Measurements from ENCODE around the gene RFX8. TPM values are rescaled to one million over a fixed set of nuclear protein-coding genes. Genes with fewer than 3 reads are reported as not detected.

RFX8 gene
- total RNA-seq, 1 experiment from 2014 or later, result not detected

- no peaks in the 10 kb centered on the region for H3K27me3 Mint-ChIP-seq (ENCODE audit: insufficient read depth, unreplicated experiment)
- no peak overlapping the region for H3K4me3 Mint-ChIP-seq (ENCODE audit: unreplicated experiment)
- DNase-seq, result no peak
- peaks cover 22% of the 10 kb centered on the region for H3K4me1 Mint-ChIP-seq (ENCODE audit: low read depth, unreplicated experiment)
- ChIA-PET CTCF (no interaction called here), POLR2A (no interaction called here)
- no TSS peak for BruUV-seq (replicated peaks)
- H3K9me3 Mint-ChIP-seq (ENCODE audit: unreplicated experiment), result peaks cover 15% of the 10 kb centered on the region
- no peak overlapping the region for H3K4me3 ChIP-seq (ENCODE audit: low read depth, low read length)
- H3K27me3 ChIP-seq (replicated peaks; ENCODE audit: control insufficient read depth, insufficient read depth, low read length), result no peaks in the 10 kb centered on the region
- H3K36me3 Mint-ChIP-seq (ENCODE audit: insufficient read depth, unreplicated experiment), result no peaks in the 10 kb centered on the region
- TF ChIP-seq, protein P1, sequence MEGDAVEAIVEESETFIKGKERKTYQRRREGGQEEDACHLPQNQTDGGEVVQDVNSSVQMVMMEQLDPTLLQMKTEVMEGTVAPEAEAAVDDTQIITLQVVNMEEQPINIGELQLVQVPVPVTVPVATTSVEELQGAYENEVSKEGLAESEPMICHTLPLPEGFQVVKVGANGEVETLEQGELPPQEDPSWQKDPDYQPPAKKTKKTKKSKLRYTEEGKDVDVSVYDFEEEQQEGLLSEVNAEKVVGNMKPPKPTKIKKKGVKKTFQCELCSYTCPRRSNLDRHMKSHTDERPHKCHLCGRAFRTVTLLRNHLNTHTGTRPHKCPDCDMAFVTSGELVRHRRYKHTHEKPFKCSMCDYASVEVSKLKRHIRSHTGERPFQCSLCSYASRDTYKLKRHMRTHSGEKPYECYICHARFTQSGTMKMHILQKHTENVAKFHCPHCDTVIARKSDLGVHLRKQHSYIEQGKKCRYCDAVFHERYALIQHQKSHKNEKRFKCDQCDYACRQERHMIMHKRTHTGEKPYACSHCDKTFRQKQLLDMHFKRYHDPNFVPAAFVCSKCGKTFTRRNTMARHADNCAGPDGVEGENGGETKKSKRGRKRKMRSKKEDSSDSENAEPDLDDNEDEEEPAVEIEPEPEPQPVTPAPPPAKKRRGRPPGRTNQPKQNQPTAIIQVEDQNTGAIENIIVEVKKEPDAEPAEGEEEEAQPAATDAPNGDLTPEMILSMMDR (IDR thresholded peaks at IDR 0.05; ENCODE audit: insufficient read depth in 1 of 2, low read depth in 1 of 2, low read length in 1 of 2, severe bottlenecking in 1 of 2, unreplicated experiment in 1 of 2), result no peak
- no peaks in the 10 kb centered on the region for H3K36me3 ChIP-seq (ENCODE audit: control insufficient read depth, insufficient read depth, low read length)
- no peaks in the 10 kb centered on the region for H3K9me3 ChIP-seq
- intact Hi-C loops (cut with micrococcal nuclease; ENCODE audit: unreplicated experiment), result no loop called here
- peak overlapping the region; percentile 7 for H3K27ac Mint-ChIP-seq (ENCODE audit: unreplicated experiment)
- H3K4me1 ChIP-seq, result peaks cover 19% of the 10 kb centered on the region; the same call in 1 of the 2 replicates
Observed at GRCh38 chr2:101396316-101396717, 78.6 kb downstream of the RFX8 start.

GRCh38 chr2:101395545-101396315, 79.2 kb downstream of the RFX8 start:
- peak overlapping the region; percentile 7 for H3K27ac Mint-ChIP-seq (ENCODE audit: unreplicated experiment)
- H3K36me3 Mint-ChIP-seq (ENCODE audit: insufficient read depth, unreplicated experiment), result no peaks in the 10 kb centered on the region
- Histone ChIP-seq H3K27me3 (replicated peaks; ENCODE audit: control insufficient read depth, insufficient read depth, low read length) (no peaks in the 10 kb centered on the region), H3K36me3 (ENCODE audit: control insufficient read depth, insufficient read depth, low read length) (no peaks in the 10 kb centered on the region), H3K4me3 (ENCODE audit: low read depth, low read length) (no peak overlapping the region), H3K4me1 (peaks cover 19% of the 10 kb centered on the region; the same call in 1 of the 2 replicates), H3K9me3 (no peaks in the 10 kb centered on the region)
- BruUV-seq (replicated peaks), result no TSS peak
- H3K4me3 Mint-ChIP-seq (ENCODE audit: unreplicated experiment), result no peak overlapping the region
- peaks cover 15% of the 10 kb centered on the region for H3K9me3 Mint-ChIP-seq (ENCODE audit: unreplicated experiment)
- H3K27me3 Mint-ChIP-seq (ENCODE audit: insufficient read depth, unreplicated experiment), result no peaks in the 10 kb centered on the region
- TF ChIP-seq, protein P1 (IDR thresholded peaks at IDR 0.05; ENCODE audit: insufficient read depth in 1 of 2, low read depth in 1 of 2, low read length in 1 of 2, severe bottlenecking in 1 of 2, unreplicated experiment in 1 of 2), result no peak
- ChIA-PET CTCF (no interaction called here), POLR2A (no interaction called here)
- intact Hi-C loops (cut with micrococcal nuclease; ENCODE audit: unreplicated experiment), result no loop called here
- peaks cover 20% of the 10 kb centered on the region for H3K4me1 Mint-ChIP-seq (ENCODE audit: low read depth, unreplicated experiment)
- DNase-seq, result no peak

GRCh38 chr2:101388232-101388631, 86.7 kb downstream of the RFX8 start:
- ChIA-PET CTCF (interaction anchor here (0.7 to 3.9 kb wide), 9 partner anchors 10 to 495 kb away, joined by 3 to 49 read pairs (median 4); no protein-coding TSS in a partner anchor), POLR2A (interaction anchor here (0.9 to 1.6 kb wide), 2 partner anchors 39 to 50 kb away, joined by 7 to 10 read pairs; no protein-coding TSS in a partner anchor)
- H3K4me1 ChIP-seq, result peaks cover 13% of the 10 kb centered on the region
- Mint-ChIP-seq H3K4me3 (ENCODE audit: unreplicated experiment) (peak overlapping the region; percentile 85), H3K4me1 (ENCODE audit: low read depth, unreplicated experiment) (peaks cover 12% of the 10 kb centered on the region), H3K36me3 (ENCODE audit: insufficient read depth, unreplicated experiment) (peaks cover 24% of the 10 kb centered on the region), H3K27me3 (ENCODE audit: insufficient read depth, unreplicated experiment) (no peaks in the 10 kb centered on the region), H3K27ac (ENCODE audit: unreplicated experiment) (no peak overlapping the region), H3K9me3 (ENCODE audit: unreplicated experiment) (peaks cover 11% of the 10 kb centered on the region)
- H3K27me3 ChIP-seq (replicated peaks; ENCODE audit: control insufficient read depth, insufficient read depth, low read length), result no peaks in the 10 kb centered on the region
- intact Hi-C loops (cut with micrococcal nuclease; ENCODE audit: unreplicated experiment), result loop anchor here (10.0 kb wide), 1 partner anchor 113 kb away; no protein-coding TSS in a partner anchor
- no peaks in the 10 kb centered on the region for H3K9me3 ChIP-seq
- BruUV-seq (replicated peaks), result no TSS peak
- H3K36me3 ChIP-seq (ENCODE audit: control insufficient read depth, insufficient read depth, low read length), result no peaks in the 10 kb centered on the region
- H3K4me3 ChIP-seq (ENCODE audit: low read depth, low read length), result no peak overlapping the region
- DNase-seq, result peak in 1 of 2 experiments; percentile 56
- TF ChIP-seq, protein P1 (IDR thresholded peaks at IDR 0.05; ENCODE audit: insufficient read depth in 1 of 2, low read depth in 1 of 2, low read length in 1 of 2, severe bottlenecking in 1 of 2, unreplicated experiment in 1 of 2), result no peak
